ENCODE measurements around the gene PRKAR2A. TPM values are rescaled to one million over a fixed set of nuclear protein-coding genes. Genes with fewer than 3 reads are reported as not detected.

The PRKAR2A gene
- total and polyA plus RNA-seq, 10 of the 15 experiments (the other 5 are each of a cell fraction or from before 2014, with no cell fraction given), result 9.8 to 46.2 (median 13.2) TPM

DNA sequence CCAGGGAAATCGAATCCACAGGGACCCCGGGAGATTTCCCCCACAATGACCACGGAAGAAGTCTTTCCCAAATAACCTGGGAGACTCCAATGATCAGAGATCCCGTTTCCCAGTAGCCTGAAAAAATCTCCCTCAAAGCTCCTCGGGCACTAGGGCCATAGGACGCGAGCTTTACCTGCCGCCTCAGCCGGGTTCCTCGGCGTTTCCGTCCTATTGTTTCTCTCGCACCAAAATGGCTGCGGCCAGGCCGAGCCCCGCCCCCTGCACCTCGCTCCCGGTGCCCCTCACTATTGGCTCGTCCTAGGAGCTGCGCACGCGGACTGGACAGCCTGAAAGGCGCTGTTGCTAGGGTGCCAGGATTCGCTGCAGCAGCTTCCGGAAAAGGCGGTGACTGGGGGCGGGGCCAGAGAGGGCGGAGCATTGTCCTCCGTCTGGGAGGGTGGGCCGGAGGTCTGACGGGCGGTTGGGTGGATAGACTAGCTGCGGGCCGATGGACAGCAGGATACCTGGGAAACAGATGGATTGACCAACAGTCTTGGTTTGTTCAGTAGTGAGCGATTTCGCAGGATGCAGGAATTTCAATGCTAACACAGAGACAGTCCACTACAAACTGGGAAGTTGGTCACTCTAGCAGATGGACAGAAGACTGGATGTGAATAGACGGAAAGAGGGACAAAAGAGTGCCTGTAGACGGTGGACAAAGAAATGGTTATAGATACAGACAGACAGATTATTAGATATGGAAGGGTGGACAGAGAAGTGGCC is 130.5 kb downstream of the PRKAR2A start, which contains the start of gene IP6K2 (continued):
- TF ChIP-seq CBX5 (IDR thresholded peaks at IDR 0.05; ENCODE audit: low read depth) (no peak), STAT3 (IDR thresholded peaks at IDR 0.05; ENCODE audit: low read depth, low read length) (no peak), MTA2 (IDR thresholded peaks at IDR 0.05; ENCODE audit: low read depth) (no peak), YY1 (IDR thresholded peaks at IDR 0.05; ENCODE audit: low read depth, low read length) (peak; percentile 96), TAF1 (IDR thresholded peaks at IDR 0.05; ENCODE audit: borderline replicate concordance, low read depth, low read length) (peak; percentile 81), NRF1 (conservative IDR thresholded peaks at IDR 0.05; ENCODE audit: low read depth, low read length) (peak; percentile 82), IKZF1 (conservative IDR thresholded peaks at IDR 0.05) (0 out of 2 replicates have a peak, but pooled peaks have one; percentile 30), MXI1 (IDR thresholded peaks at IDR 0.05; ENCODE audit: low read depth, low read length) (peak; percentile 77; the same call in 1 of the 2 replicates), CEBPB (IDR thresholded peaks at IDR 0.05; ENCODE audit: borderline replicate concordance in 1 of 2, low read depth in 2 of 2, low read length in 2 of 2) (peak in 1 of 2 experiments; percentile 50; a peak in 1 of 4 replicates), POLR2A (IDR thresholded peaks at IDR 0.05; ENCODE audit: low read depth, low read length) (peak; percentile 95), SP1 (IDR thresholded peaks at IDR 0.05; ENCODE audit: low read depth, low read length) (peak; percentile 89), POU2F2 (IDR thresholded peaks at IDR 0.05; ENCODE audit: borderline replicate concordance, low read depth, low read length) (no peak; the same call in 2 of the 3 replicates), NKRF (conservative IDR thresholded peaks at IDR 0.05) (peak; percentile 69), MEF2A (IDR thresholded peaks at IDR 0.05; ENCODE audit: insufficient read depth, low read depth, low read length) (no peak), BACH1 (IDR thresholded peaks at IDR 0.05; ENCODE audit: borderline replicate concordance) (peak; percentile 41; the same call in 1 of the 2 replicates), PML (IDR thresholded peaks at IDR 0.05; ENCODE audit: low read length) (peak; percentile 75; the same call in 1 of the 2 replicates), FOS (IDR thresholded peaks at IDR 0.05; ENCODE audit: borderline replicate concordance, extremely low read depth, insufficient read length) (peak; percentile 40), CREM (IDR thresholded peaks at IDR 0.05; ENCODE audit: low read depth) (peak; percentile 66; the same call in 1 of the 2 replicates), BHLHE40 (IDR thresholded peaks at IDR 0.05; ENCODE audit: borderline replicate concordance in 1 of 2, low read depth in 2 of 2, low read length in 1 of 2) (peak in 1 of 2 experiments; percentile 67; a peak in 2 of 4 replicates), MAX (IDR thresholded peaks at IDR 0.05; ENCODE audit: low read depth, low read length) (no peak)
- TF ChIP-seq, protein P1, sequence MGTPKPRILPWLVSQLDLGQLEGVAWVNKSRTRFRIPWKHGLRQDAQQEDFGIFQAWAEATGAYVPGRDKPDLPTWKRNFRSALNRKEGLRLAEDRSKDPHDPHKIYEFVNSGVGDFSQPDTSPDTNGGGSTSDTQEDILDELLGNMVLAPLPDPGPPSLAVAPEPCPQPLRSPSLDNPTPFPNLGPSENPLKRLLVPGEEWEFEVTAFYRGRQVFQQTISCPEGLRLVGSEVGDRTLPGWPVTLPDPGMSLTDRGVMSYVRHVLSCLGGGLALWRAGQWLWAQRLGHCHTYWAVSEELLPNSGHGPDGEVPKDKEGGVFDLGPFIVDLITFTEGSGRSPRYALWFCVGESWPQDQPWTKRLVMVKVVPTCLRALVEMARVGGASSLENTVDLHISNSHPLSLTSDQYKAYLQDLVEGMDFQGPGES (IDR thresholded peaks at IDR 0.05), result peak; percentile 59; the same call in 1 of the 2 replicates
- TF ChIP-seq, protein P2, sequence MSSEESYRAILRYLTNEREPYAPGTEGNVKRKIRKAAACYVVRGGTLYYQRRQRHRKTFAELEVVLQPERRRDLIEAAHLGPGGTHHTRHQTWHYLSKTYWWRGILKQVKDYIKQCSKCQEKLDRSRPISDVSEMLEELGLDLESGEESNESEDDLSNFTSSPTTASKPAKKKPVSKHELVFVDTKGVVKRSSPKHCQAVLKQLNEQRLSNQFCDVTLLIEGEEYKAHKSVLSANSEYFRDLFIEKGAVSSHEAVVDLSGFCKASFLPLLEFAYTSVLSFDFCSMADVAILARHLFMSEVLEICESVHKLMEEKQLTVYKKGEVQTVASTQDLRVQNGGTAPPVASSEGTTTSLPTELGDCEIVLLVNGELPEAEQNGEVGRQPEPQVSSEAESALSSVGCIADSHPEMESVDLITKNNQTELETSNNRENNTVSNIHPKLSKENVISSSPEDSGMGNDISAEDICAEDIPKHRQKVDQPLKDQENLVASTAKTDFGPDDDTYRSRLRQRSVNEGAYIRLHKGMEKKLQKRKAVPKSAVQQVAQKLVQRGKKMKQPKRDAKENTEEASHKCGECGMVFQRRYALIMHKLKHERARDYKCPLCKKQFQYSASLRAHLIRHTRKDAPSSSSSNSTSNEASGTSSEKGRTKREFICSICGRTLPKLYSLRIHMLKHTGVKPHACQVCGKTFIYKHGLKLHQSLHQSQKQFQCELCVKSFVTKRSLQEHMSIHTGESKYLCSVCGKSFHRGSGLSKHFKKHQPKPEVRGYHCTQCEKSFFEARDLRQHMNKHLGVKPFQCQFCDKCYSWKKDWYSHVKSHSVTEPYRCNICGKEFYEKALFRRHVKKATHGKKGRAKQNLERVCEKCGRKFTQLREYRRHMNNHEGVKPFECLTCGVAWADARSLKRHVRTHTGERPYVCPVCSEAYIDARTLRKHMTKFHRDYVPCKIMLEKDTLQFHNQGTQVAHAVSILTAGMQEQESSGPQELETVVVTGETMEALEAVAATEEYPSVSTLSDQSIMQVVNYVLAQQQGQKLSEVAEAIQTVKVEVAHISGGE (CRISPR knock-in tag; IDR thresholded peaks at IDR 0.05), result no peak
